Suprapubic skin (tissue), 4 donors: ENCODE measurements around the gene GPRC5A. TPM values are rescaled to one million over a fixed set of nuclear protein-coding genes. Genes with fewer than 3 reads are reported as not detected.
A peak's percentile ranks its signal among the peaks of the same experiment; 100 is the strongest.

ENCODE experiments used
- DNase-seq, 2 donors: peaks; one replicate each; pipeline ENCODE4 v3.0.0-alpha.2; 2019; ENCODE audit warnings: low spot score in 2 of 2
- H3K27ac ChIP-seq: fragments of 200-600 bp; sonication (generic); one replicate; pipeline ENCODE4 v1.5.1; 2019
- H3K27me3 ChIP-seq: fragments of 200-600 bp; sonication (generic); one replicate; pipeline ENCODE4 v1.5.1; 2019
- H3K36me3 ChIP-seq: fragments of 200-600 bp; sonication (generic); one replicate; pipeline ENCODE4 v1.5.1; 2019
- H3K4me1 ChIP-seq: fragments of 200-600 bp; sonication (generic); one replicate; pipeline ENCODE4 v1.5.1; 2019
- H3K4me3 ChIP-seq: fragments of 200-600 bp; sonication (generic); one replicate; pipeline ENCODE4 v1.5.1; 2019; ENCODE audit warnings: mild to moderate bottlenecking
- H3K9me3 ChIP-seq: fragments of 200-600 bp; sonication (generic); one replicate; pipeline ENCODE4 v1.5.1; 2019
- CTCF ChIP-seq, 2 donors: fragments of 200-600 bp in 1 of 2; fragments of 450-650 bp in 1 of 2; sonication (generic) in 1 of 2; IDR thresholded peaks; one replicate each; pipeline ENCODE4 v1.5.1; 2016 to 2019; ENCODE audit warnings: antibody characterized with exemption in 2 of 2, mild to moderate bottlenecking in 1 of 2, moderate library complexity in 1 of 2
- EP300 ChIP-seq: sonication (generic); formaldehyde crosslinking; IDR thresholded peaks from one replicate; pipeline ENCODE4 v1.6.1; 2017; ENCODE audit warnings: antibody characterized with exemption
- POLR2A ChIP-seq, 2 donors: fragments of 450-650 bp; IDR thresholded peaks; one replicate each; pipeline ENCODE4 v1.6.1; 2017; ENCODE audit warnings: antibody characterized with exemption in 2 of 2, mild to moderate bottlenecking in 2 of 2, moderate library complexity in 2 of 2
- POLR2AphosphoS5 ChIP-seq, 3 donors: sonication (generic); formaldehyde crosslinking; IDR thresholded peaks; one replicate each; pipeline ENCODE4 v1.6.1; 2017; ENCODE audit warnings: antibody characterized with exemption in 3 of 3
- WGBS: methylation state at CpG from one replicate; pipeline ENCODE4 v1.1.5; 2018; 5-methylcytosine and 5-hydroxymethylcytosine counted together
- total RNA-seq, 4 donors: library from RNA; depleted of rRNA; stranded (reverse); fragments of >200 nt; gene quantifications; one replicate each; pipeline ENCODE4 v1.1.0, GENCODE V29; 2016

GPRC5A gene
- total RNA-seq, 4 donors from 2014 or later, result 4.0 to 11.0 (median 7.2) TPM

- Histone ChIP-seq H3K4me1 (peaks cover 10% of the 10 kb centered on the region), H3K27ac (no peak overlapping the region), H3K4me3 (no peak overlapping the region), H3K27me3 (no peaks in the 10 kb centered on the region), H3K36me3 (no peaks in the 10 kb centered on the region), H3K9me3 (no peaks in the 10 kb centered on the region)
- WGBS, result 79% methylated on average over 10 of the region's 10 CpGs
- TF ChIP-seq POLR2AphosphoS5 (IDR thresholded peaks at IDR 0.05) (no peak), POLR2A (IDR thresholded peaks at IDR 0.05) (no peak), CTCF (IDR thresholded peaks at IDR 0.05) (no peak), EP300 (no peak)
- no peak for DNase-seq
These were observed 24.3 kb downstream of the GPRC5A start for GRCh38 chr12:12915656-12916055.

GRCh38 chr12:12916135-12916944 lies 25.0 kb downstream of the GPRC5A start:
- peaks cover 10% of the 10 kb centered on the region for H3K4me1 ChIP-seq
- no peak overlapping the region for H3K27ac ChIP-seq
- H3K36me3 ChIP-seq, result no peaks in the 10 kb centered on the region
- H3K9me3 ChIP-seq, result no peaks in the 10 kb centered on the region
- TF ChIP-seq CTCF (IDR thresholded peaks at IDR 0.05) (peak; percentile 92 to 98), POLR2A (IDR thresholded peaks at IDR 0.05) (no peak), POLR2AphosphoS5 (IDR thresholded peaks at IDR 0.05) (peak in 2 of 3 donors; percentile 62 to 67), EP300 (no peak)
- no peaks in the 10 kb centered on the region for H3K27me3 ChIP-seq
- no peak overlapping the region for H3K4me3 ChIP-seq
- peak; percentile 92 to 93 for DNase-seq
- WGBS, result 21% methylated on average over 16 of the region's 19 CpGs

GRCh38 chr12:12917517-12917916 lies 26.2 kb downstream of the GPRC5A start:
- H3K9me3 ChIP-seq, result no peaks in the 10 kb centered on the region
- H3K4me3 ChIP-seq, result no peak overlapping the region
- DNase-seq, result no peak
- no peaks in the 10 kb centered on the region for H3K27me3 ChIP-seq
- H3K36me3 ChIP-seq, result no peaks in the 10 kb centered on the region
- peaks cover 10% of the 10 kb centered on the region for H3K4me1 ChIP-seq
- H3K27ac ChIP-seq, result no peak overlapping the region
- WGBS, result 100% methylated on average over 2 of the region's 2 CpGs
- no peak for TF ChIP-seq POLR2A (IDR thresholded peaks at IDR 0.05)
- no peak for TF ChIP-seq EP300
- TF ChIP-seq POLR2AphosphoS5 (IDR thresholded peaks at IDR 0.05), result no peak
- no peak for TF ChIP-seq CTCF (IDR thresholded peaks at IDR 0.05)

GRCh38 chr12:12918781-12919389 lies 27.5 kb downstream of the GPRC5A start:
- Histone ChIP-seq H3K4me1 (peaks cover 10% of the 10 kb centered on the region), H3K27me3 (no peaks in the 10 kb centered on the region), H3K27ac (no peak overlapping the region), H3K9me3 (no peaks in the 10 kb centered on the region), H3K36me3 (no peaks in the 10 kb centered on the region), H3K4me3 (no peak overlapping the region)
- WGBS, result 45% methylated on average over 6 of the region's 6 CpGs
- no peak for DNase-seq
- TF ChIP-seq POLR2A (IDR thresholded peaks at IDR 0.05) (no peak), EP300 (no peak), POLR2AphosphoS5 (IDR thresholded peaks at IDR 0.05) (no peak), CTCF (IDR thresholded peaks at IDR 0.05) (no peak)

- no peaks in the 10 kb centered on the region for H3K27me3 ChIP-seq
- H3K9me3 ChIP-seq, result no peaks in the 10 kb centered on the region
- WGBS, result 68% methylated on average over 5 of the region's 5 CpGs
- no peak overlapping the region for H3K4me3 ChIP-seq
- H3K27ac ChIP-seq, result no peak overlapping the region
- H3K4me1 ChIP-seq, result peaks cover 10% of the 10 kb centered on the region
- peak in 1 of 2 donors; percentile 18 for DNase-seq
- no peak for TF ChIP-seq CTCF (IDR thresholded peaks at IDR 0.05)
- no peak for TF ChIP-seq EP300
- no peak for TF ChIP-seq POLR2A (IDR thresholded peaks at IDR 0.05)
- TF ChIP-seq POLR2AphosphoS5 (IDR thresholded peaks at IDR 0.05), result no peak
- no peaks in the 10 kb centered on the region for H3K36me3 ChIP-seq
These were observed 28.5 kb downstream of the GPRC5A start for GRCh38 chr12:12919666-12920435.
